Uterus (tissue), 2 donors: ENCODE measurements around the gene GPR162.
A peak's percentile ranks its signal among the peaks of the same experiment; 100 is the strongest.

ENCODE experiments used
- CTCF ChIP-seq, 4 experiments: fragments of 200-600 bp in 2 of 4; fragments of 450-650 bp in 2 of 4; sonication (generic) in 2 of 4; IDR thresholded peaks; one replicate each; pipeline ENCODE4 v1.5.1; 2016 to 2019; ENCODE audit warnings: antibody characterized with exemption in 4 of 4, mild to moderate bottlenecking in 2 of 4, moderate library complexity in 1 of 4
- POLR2A ChIP-seq, 2 donors: fragments of 450-650 bp; IDR thresholded peaks; one replicate each; pipeline ENCODE4 v1.6.1; 2016; ENCODE audit warnings: antibody characterized with exemption in 2 of 2, mild to moderate bottlenecking in 1 of 2, moderate library complexity in 1 of 2

- TF ChIP-seq CTCF (IDR thresholded peaks at IDR 0.05), result peak in 2 of 4 experiments; percentile 2 to 24
- peak in 1 of 2 donors; percentile 40 for TF ChIP-seq POLR2A (IDR thresholded peaks at IDR 0.05)
Measured at GRCh38 chr12:6827982-6828780, 6.6 kb downstream of the GPR162 start, which contains the start of gene P3H3.
